Measurements from ENCODE around the gene ENAH. TPM values are rescaled to one million over a fixed set of nuclear protein-coding genes. Genes with fewer than 3 reads are reported as not detected.

The ENAH gene
- total RNA-seq, 1 experiment from 2014 or later = 100 TPM

DNA sequence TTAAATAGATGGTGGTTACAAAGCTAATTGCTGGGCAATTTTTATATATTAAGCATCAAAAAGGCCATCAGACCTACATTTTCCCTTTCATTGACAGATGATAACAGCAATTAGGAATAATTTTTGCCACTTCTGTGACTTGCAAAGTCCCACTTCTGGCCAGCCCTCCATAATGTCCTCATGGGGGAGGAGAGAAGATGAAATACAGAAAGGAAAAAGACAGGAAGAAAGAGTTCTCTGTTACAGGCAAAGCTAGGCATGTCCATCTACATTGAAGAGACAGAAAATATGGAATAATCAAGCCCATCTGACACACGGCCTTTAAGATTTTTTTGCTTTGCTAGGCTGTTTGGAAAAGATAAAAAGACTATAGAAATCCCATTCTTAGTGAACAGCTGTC is 108.0 kb downstream of the ENAH start:
- POLR2A ChIA-PET = no interaction called here
- Histone ChIP-seq H3K27me3 (ENCODE audit: insufficient read depth, low read length) (no peaks in the 10 kb centered on the region), H3K4me1 (ENCODE audit: control insufficient read depth in 1 of 2, insufficient read depth in 2 of 2, low read length in 2 of 2) (no peaks in the 10 kb centered on the region), H3K4me3 (replicated peaks in 1 of 2; ENCODE audit: low read depth in 1 of 2, low read length in 2 of 2) (no peak overlapping the region), H3K4me2 (ENCODE audit: low read length) (no peak overlapping the region), H3K79me2 (ENCODE audit: insufficient read depth, low read length) (peaks cover 8% of the 10 kb centered on the region), H2AFZ (ENCODE audit: low read depth, low read length, poor library complexity, severe bottlenecking) (no peak overlapping the region), H4K20me1 (ENCODE audit: insufficient read depth) (no peaks in the 10 kb centered on the region), H3K9me2 (ENCODE audit: insufficient read depth) (no peaks in the 10 kb centered on the region), H3K27ac (ENCODE audit: low read depth, low read length) (no peak overlapping the region), H3K9ac (ENCODE audit: low read length) (no peak overlapping the region), H3K9me3 (ENCODE audit: control insufficient read depth in 1 of 2, insufficient read depth in 1 of 2, low read depth in 1 of 2, low read length in 2 of 2) (no peaks in the 10 kb centered on the region), H3K36me3 (ENCODE audit: control insufficient read depth in 1 of 2, insufficient read depth in 2 of 2, low read length in 2 of 2) (no peaks in the 10 kb centered on the region)
- CTCF ChIA-PET = interaction anchor here (0.8 kb wide), 1 partner anchor 9 kb away, joined by 4 read pairs; no protein-coding TSS in a partner anchor
- ATAC-seq (no peak), DNase-seq (ENCODE audit: low read depth, low spot score) (no peak)
- TF ChIP-seq YY1 (IDR thresholded peaks at IDR 0.05; ENCODE audit: extremely low read depth, insufficient replicate concordance, low read depth, low read length) (no peak), ELF1 (IDR thresholded peaks at IDR 0.05; ENCODE audit: borderline replicate concordance, low read depth) (no peak)
- RAD21 ChIA-PET (ENCODE audit: low non-redundant PET in 1 of 2, low total read pairs in 2 of 2, uncharacterized antibody in 2 of 2, unreplicated experiment in 2 of 2) = no interaction called here
- intact Hi-C loops (cut with micrococcal nuclease) = no loop called here
- no TSS peak for BruUV-seq (replicated peaks)

DNA sequence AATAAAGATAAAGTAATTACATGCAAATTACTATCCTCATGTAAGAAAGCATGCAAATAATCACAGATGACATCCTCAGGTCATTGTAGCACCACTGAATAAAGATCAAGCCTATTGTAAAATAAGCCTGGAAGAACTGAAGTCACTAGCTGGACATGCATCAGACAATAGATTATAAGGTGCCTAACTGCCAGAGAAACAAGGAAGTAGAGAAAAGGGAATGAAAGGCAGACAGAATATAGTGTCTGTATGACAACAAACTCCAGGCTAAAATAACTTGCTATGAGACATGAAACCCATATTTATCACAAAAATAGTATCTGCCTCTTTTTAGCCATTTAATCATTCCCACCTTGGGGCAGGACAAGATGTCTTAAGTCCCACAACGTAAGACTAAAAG is 108.7 kb downstream of the ENAH start:
- Histone ChIP-seq H3K4me3 (replicated peaks in 1 of 2; ENCODE audit: low read depth in 1 of 2, low read length in 2 of 2) (no peak overlapping the region), H2AFZ (ENCODE audit: low read depth, low read length, poor library complexity, severe bottlenecking) (no peak overlapping the region), H3K9me3 (ENCODE audit: control insufficient read depth in 1 of 2, insufficient read depth in 1 of 2, low read depth in 1 of 2, low read length in 2 of 2) (no peaks in the 10 kb centered on the region), H3K27me3 (ENCODE audit: insufficient read depth, low read length) (no peaks in the 10 kb centered on the region), H3K9ac (ENCODE audit: low read length) (no peak overlapping the region), H3K4me1 (ENCODE audit: control insufficient read depth in 1 of 2, insufficient read depth in 2 of 2, low read length in 2 of 2) (peaks cover 0 to 5% of the 10 kb centered on the region in 2 experiments; a peak in 1 of 4 replicates), H3K9me2 (ENCODE audit: insufficient read depth) (no peaks in the 10 kb centered on the region), H3K27ac (ENCODE audit: low read depth, low read length) (no peak overlapping the region), H3K36me3 (ENCODE audit: control insufficient read depth in 1 of 2, insufficient read depth in 2 of 2, low read length in 2 of 2) (no peaks in the 10 kb centered on the region), H3K79me2 (ENCODE audit: insufficient read depth, low read length) (peaks cover 15% of the 10 kb centered on the region), H3K4me2 (ENCODE audit: low read length) (no peak overlapping the region), H4K20me1 (ENCODE audit: insufficient read depth) (no peaks in the 10 kb centered on the region)
- TF ChIP-seq CBX3 (IDR thresholded peaks at IDR 0.05; ENCODE audit: low read depth) (no peak), POLR2A (IDR thresholded peaks at IDR 0.05; ENCODE audit: borderline replicate concordance, extremely low read depth, insufficient read depth, insufficient read length) (no peak), EZH2phosphoT487 (IDR thresholded peaks at IDR 0.05; ENCODE audit: borderline replicate concordance) (no peak), JUND (IDR thresholded peaks at IDR 0.05) (no peak), ZFX (IDR thresholded peaks at IDR 0.05) (no peak), FOSL1 (IDR thresholded peaks at IDR 0.05; ENCODE audit: low read depth) (no peak)
- TF ChIP-seq, protein P1, sequence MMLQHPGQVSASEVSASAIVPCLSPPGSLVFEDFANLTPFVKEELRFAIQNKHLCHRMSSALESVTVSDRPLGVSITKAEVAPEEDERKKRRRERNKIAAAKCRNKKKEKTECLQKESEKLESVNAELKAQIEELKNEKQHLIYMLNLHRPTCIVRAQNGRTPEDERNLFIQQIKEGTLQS (IDR thresholded peaks at IDR 0.05) = no peak
- ATAC-seq = no peak
- POLR2A ChIA-PET = no interaction called here
- RAD21 ChIA-PET (ENCODE audit: low non-redundant PET in 1 of 2, low total read pairs in 2 of 2, uncharacterized antibody in 2 of 2, unreplicated experiment in 2 of 2) = no interaction called here
- DNase-seq (ENCODE audit: low read depth, low spot score) = no peak
- no TSS peak for BruUV-seq (replicated peaks)
- intact Hi-C loops (cut with micrococcal nuclease) = no loop called here
- CTCF ChIA-PET = no interaction called here
